ENCODE data around the gene SCNN1G.

DNA sequence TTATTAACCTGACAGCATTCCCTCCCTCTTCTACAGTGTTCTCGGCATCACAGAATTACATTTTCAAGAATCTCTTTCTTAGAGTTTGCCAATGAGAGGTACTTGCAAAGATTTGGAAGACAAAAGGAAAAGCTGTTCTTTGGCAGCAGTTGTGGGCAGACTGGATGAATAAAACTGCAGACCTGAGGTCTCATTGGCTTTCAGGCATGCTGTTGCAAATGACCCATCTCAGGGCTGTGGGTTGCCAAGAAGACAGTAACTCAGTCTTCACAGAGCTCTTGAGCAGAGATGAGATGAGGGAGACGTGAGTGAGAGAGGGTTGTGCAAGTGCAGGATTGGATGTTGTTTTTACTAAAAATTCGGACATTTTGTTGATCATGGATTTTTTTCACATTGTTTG, 22.0 kb upstream of the SCNN1G start:
- TF ChIP-seq, protein P1, sequence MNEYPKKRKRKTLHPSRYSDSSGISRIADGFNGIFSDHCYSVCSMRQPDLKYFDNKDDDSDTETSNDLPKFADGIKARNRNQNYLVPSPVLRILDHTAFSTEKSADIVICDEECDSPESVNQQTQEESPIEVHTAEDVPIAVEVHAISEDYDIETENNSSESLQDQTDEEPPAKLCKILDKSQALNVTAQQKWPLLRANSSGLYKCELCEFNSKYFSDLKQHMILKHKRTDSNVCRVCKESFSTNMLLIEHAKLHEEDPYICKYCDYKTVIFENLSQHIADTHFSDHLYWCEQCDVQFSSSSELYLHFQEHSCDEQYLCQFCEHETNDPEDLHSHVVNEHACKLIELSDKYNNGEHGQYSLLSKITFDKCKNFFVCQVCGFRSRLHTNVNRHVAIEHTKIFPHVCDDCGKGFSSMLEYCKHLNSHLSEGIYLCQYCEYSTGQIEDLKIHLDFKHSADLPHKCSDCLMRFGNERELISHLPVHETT (CRISPR knock-in tag; conservative IDR thresholded peaks at IDR 0.05), result no peak
- TF ChIP-seq, protein P2, sequence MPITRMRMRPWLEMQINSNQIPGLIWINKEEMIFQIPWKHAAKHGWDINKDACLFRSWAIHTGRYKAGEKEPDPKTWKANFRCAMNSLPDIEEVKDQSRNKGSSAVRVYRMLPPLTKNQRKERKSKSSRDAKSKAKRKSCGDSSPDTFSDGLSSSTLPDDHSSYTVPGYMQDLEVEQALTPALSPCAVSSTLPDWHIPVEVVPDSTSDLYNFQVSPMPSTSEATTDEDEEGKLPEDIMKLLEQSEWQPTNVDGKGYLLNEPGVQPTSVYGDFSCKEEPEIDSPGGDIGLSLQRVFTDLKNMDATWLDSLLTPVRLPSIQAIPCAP (CRISPR knock-in tag; IDR thresholded peaks at IDR 0.05; ENCODE audit: low read depth), result no peak
- TF ChIP-seq, protein P3, sequence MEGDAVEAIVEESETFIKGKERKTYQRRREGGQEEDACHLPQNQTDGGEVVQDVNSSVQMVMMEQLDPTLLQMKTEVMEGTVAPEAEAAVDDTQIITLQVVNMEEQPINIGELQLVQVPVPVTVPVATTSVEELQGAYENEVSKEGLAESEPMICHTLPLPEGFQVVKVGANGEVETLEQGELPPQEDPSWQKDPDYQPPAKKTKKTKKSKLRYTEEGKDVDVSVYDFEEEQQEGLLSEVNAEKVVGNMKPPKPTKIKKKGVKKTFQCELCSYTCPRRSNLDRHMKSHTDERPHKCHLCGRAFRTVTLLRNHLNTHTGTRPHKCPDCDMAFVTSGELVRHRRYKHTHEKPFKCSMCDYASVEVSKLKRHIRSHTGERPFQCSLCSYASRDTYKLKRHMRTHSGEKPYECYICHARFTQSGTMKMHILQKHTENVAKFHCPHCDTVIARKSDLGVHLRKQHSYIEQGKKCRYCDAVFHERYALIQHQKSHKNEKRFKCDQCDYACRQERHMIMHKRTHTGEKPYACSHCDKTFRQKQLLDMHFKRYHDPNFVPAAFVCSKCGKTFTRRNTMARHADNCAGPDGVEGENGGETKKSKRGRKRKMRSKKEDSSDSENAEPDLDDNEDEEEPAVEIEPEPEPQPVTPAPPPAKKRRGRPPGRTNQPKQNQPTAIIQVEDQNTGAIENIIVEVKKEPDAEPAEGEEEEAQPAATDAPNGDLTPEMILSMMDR (CRISPR knock-in tag; IDR thresholded peaks at IDR 0.05), result no peak
- TF ChIP-seq EP300 (IDR thresholded peaks at IDR 0.05; ENCODE audit: low read depth in 2 of 2, low read length in 2 of 2) (no peak), EP300 (CRISPR knock-in tag; IDR thresholded peaks at IDR 0.05; ENCODE audit: borderline replicate concordance) (no peak), ZNF883 (CRISPR knock-in tag; IDR thresholded peaks at IDR 0.05; ENCODE audit: not compliant biosample characterization) (no peak)

Measured in HepG2 (cell line).